Femur (tissue), 1 donor: ENCODE results near the gene OPHN1.

Experiments
- DNase-seq: peaks from one replicate; pipeline ENCODE4 v3.0.0-alpha.2; 2017

The OPHN1 gene

GRCh38 chrX:68048774-68049173 is 384.5 kb downstream of the OPHN1 start:
- DNase-seq: no peak

DNA sequence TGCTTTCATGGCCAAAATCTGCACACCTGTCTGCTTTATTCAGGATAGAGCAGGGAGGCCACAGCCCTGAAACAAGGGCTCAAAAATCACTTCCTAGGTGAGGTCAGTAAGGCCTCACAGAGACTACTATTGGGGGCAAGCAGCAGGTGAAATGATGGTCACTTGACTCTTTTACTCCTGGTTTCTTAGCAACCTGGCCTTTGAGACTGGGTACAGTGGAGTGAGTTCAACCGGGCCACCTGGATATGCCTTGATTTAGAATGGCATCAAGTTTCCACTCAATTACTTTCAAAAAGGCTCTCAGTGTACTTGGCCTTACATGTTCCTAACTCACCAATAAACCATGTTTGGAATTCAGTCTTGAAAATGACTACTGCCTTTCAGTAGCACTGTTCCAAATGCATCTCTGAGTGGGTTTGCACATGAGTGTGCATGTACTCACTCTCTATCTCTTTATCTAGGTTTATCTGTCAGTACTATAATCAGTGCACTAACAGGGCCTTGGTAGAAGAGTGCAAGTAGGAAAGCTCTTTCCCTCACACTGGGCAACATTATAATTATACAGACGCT is 388.2 kb downstream of the OPHN1 start:
- no peak for DNase-seq

GRCh38 chrX:68043713-68044438 is 389.4 kb downstream of the OPHN1 start:
- no peak for DNase-seq

DNA sequence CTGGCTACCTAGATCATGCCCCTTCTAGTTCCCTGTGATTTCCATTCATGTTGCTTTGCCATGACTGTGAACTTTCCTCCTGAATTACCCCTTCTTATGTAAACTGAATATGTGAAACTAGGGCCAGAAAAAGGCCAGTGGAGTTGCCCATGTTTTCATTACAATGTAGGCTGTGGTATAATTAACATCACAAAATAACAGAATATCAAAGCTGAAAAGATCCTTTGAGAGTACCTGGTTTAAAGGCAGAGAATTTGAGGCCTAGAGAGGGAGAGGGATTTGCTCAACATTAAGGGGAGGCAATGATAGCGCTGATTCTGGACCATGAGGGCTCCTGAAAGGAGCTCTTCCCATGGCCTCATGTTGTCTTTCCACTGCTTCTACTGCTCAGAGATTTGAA is 392.2 kb downstream of the OPHN1 start:
- no peak for DNase-seq

DNA sequence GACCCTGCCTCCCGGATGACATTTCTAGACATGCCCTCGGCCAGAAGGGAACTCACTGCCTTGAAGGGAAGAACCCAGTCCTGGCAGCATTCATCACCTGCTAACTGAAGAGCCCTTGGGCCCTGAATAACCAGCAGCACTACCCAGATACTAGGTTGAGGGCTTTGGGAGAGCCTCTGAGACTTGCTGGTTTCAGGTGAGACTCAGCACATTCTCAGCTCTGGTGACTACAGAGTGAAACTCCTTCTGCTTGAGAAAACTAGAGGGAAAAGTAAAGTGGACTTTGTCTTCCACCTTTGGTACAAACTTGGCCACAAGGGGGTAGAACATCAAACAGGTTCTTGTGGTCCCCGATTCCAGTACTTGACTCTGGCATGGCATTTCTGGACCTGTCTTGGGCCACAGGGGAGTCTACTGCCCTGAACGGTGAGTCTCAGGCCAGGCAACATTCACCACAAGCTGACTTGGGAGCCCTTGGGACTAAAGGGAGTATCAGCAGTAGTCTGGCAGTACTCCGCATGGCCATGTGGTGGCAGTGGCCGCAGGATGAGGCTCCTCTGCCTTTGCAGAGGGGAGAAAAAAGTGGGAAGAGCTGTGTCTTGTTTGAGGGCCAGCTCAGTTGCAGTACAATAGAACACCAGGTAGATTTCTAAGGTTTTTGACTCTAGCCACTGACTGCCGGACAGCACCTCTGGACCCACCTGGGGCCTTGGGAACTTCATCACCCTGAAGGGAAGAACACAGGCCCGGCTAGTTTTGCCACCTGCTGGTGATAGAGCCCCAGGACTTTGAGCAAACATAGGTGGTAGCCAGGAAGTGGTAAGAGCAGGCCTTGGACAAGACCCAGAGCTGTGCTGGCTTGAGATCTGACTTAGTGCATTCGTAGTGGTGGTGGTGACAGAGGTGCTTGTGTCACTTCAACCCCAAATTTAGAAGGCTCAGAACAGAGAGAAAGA is 414.8 kb downstream of the OPHN1 start:
- no peak for DNase-seq

DNA sequence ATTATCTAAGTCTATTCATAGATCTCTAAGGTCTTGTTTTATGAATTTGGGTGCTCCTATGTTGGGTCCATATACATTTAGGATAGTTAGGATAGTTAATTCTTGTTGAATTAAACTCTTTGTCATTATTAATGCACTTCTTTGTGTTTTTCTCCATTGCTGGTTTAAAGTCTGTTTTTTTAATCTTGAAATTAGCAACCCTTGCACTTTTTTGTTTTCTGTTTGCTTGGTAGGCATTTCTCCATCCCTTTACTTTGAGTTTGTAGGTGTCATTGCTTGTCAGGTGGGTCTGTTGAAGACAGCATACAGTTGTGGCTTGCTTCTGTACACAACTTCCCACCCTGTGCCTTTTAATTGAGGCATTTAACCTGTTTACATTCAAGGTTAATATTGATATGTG is 434.8 kb downstream of the OPHN1 start:
- no peak for DNase-seq
